SKM-1 (cell line): ENCODE data around the gene CFAP251.
"Not testable (repeated sequence)": the region's sequence is repeated elsewhere in the genome, so short reads cannot be mapped to it uniquely, and the experiment has no call there.

Source experiments
- DNase-seq: peaks from one replicate; lab custom pipeline; 2025; ENCODE audit not compliant: unreplicated experiment; lab: John Stamatoyannopoulos, UW

CFAP251 gene

DNA sequence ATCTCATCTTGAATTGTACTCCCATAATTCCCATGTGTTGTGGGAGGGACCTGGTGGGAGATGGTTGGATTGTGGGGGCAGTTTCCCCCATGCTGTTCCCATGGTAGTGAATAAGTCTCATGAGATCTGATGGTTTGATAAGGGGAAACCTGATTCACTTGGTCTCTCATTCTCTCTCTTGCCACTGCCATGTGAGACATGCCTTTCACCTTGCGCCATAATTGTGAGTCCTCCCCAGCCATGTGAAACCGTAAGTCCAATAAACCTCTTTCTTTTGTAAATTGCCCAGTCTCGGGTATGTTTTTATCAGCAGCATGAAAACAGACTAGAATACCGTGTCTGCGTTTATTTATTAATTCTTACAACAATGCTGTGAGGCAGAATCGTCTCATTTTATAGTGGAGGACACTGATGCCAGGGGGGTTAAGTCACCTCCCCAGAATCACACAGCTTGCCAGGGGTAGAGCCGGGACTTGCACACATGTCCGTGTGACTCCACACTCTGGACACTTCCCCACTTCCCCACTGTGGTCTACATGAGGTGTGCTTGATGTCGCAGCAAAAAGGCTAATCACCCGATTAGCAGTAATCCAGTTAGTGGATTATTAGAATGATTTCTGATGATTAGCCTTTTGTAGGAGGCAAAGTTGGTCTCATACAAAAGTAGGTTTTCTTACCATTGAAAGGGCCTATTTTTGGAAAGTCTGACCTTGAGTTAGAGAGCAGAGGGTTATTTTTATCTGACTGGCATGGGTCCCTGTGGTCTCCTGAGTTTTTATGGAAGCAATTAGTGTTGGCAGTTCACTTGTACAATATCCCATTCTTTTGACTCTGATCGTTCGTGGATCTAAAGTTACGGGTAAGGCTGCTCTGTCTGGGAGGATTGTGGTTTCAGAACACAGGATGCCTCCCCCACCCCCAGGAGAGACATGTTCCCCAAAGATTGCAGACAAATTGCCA is 55.9 kb downstream of the CFAP251 start:
- no peak for DNase-seq

DNA sequence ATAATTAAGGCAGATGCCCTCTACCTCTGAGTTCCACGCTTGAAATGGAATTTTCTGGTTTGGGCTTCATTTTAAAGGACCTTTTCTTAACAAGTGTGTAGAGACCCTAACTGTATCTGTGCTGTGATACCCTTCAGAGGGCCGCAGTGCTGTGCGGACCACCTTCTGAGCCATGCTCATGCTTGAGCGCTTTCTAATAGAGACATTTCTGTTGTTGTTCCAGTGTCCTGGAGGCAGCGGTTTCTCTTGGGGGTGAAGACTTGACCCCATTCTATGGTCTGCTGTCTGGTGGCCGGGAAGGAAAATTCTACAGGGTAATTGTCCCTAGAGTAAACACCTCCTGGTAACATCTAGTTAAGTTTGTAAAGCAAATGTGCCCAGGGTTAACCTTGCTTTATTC is 56.6 kb downstream of the CFAP251 start:
- DNase-seq: no peak

GRCh38 chr12:121976950-121977349 is 58.6 kb downstream of the CFAP251 start:
- no peak for DNase-seq

DNA sequence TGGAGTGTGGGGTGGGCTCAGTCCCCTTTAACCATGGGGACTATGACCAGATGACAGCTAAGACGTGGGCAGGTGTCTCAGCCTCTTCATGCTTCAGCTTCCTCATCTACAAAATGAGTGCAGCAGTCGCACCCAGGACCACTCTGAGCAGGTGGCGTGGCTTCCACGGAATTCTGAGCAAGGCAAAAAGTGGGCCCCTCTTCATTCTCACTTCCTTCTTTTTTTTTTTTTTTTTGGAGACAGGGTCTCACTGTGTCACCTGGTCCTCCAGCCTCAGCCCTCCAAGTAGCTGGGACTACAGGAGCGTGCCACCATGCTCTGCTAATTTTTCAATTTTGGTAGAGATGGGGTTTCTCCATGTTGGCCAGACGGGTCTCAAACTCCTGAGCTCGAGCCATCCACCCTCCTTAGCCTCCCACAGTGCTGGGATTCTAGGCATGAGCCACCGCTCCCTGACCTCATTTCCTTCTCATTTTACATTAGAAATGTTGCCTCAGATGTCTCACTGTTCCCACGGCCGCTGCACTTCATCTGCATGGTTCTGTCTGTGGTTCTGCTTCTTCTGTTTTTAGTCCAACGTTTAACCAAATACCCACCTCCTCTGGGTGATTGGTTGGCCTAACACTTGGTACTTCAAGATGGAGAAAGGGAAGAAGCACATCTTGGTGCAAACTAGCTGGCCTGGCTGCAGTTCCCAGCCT is 61.9 kb downstream of the CFAP251 start:
- DNase-seq: no peak

- DNase-seq: no peak
These were observed 62.5 kb downstream of the CFAP251 start for GRCh38 chr12:121980892-121981272.

GRCh38 chr12:121981456-121981855 is 63.1 kb downstream of the CFAP251 start:
- no peak for DNase-seq

DNA sequence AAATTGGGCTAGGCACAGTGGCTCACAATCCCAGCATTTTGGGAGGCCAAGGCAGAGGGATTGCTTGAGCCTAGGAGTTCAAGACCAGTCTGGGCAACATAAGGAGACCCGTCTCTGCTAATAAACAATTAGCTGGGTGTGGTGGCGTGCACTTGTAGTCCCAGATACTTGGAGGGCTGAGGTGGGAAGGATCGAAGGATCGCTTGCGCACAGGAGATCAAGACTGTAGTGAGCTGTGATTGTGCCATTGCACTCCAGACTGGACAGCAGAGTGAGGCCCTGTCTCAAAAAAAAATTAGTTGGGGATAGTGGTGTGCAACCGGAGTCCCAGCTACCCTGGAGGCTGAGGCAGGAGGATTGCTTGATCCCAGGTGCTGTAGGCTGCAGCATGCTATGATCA is 64.6 kb downstream of the CFAP251 start:
- no peak for DNase-seq

- DNase-seq: no peak
These were observed 65.3 kb downstream of the CFAP251 start for GRCh38 chr12:121983536-121984210.

GRCh38 chr12:121986489-121987245 is 68.3 kb downstream of the CFAP251 start:
- no peak for DNase-seq

- DNase-seq: not testable (repeated sequence)
These were observed 70.1 kb downstream of the CFAP251 start for GRCh38 chr12:121988519-121988918.

GRCh38 chr12:121989276-121990113 is 71.1 kb downstream of the CFAP251 start:
- no peak for DNase-seq

DNA sequence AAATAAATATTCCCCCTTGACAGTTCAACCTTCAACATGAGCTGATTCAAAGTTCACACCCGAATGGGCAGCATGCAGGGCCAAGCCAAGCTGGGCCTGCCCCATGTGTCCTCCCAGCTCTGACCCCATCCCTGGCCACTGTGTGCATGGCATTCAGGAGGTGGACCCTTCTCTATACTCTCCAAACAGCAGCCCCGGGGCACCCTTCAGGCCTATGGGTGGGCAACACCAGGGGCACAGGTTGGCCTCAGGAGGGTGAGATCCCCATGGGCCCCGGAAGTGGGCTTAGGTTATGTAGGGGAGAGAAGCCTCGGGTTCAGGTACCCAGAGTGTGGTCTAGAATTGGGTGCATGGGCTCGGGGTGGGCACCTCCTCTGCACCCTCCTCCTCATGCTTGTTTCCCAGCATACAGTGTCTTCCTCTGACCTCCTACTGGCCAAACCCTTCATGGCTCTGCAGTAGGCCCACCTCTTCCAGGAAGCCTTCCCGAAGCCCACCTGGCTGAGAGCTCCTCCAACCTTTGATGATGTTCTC is 71.8 kb downstream of the CFAP251 start:
- DNase-seq: no peak

DNA sequence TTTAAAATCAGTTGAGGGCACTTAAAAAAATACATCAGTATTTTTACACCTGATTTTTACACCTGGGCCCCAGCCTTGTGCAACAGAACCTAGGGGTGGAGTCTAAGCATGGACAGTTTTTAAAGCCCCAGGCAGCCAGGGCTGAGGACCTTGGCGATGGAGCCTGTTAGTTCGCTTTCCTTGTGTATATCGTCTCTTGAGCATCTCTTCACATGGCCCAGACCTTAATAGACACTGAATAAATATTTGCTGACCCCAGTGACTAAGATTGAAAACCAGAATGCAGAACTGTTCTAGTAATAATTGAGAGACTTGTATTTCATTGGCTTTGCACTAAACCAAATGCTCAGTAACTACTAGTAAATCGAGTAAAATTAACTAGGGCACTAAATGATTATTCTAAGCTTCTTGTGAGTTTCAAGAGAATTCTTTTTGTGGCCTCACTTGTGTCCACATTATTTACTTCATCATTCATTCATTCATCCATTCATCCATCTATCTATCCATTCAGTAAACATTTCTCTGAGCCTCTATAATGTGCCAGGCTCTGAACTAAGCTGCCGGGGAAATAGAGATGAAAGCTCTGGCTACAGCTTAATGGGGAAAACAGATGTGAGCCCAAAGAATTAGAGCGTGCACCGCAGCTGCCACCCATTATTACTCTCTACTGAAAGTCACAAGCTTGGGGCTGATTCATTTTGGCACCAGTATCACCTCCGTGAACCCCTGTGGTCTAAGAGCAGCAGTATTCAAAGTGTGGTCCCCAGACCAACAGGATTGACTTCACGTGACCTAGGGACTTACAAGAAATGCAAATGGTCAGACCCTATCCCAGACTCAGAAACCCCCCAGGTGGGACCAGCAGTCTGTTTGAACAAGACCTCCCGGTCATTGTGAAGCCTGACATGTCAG is 72.6 kb downstream of the CFAP251 start:
- no peak for DNase-seq

- no peak for DNase-seq
These were observed 73.9 kb downstream of the CFAP251 start for GRCh38 chr12:121992059-121992879.

GRCh38 chr12:121996050-121996944 is 77.9 kb downstream of the CFAP251 start:
- DNase-seq: no peak

- DNase-seq: no peak
These were observed 78.7 kb downstream of the CFAP251 start for GRCh38 chr12:121996945-121997612.
